HG03025 (cell line): ENCODE measurements around the gene KIAA1671.

Experiments used
- ATAC-seq: cut with Tn5 transposase; IDR thresholded peaks from one replicate; pipeline ENCODE4 v1.9.1; 2021; ENCODE audit warnings: mild to moderate bottlenecking, moderate library complexity; ENCODE audit not compliant: unreplicated experiment, low FRiP score

Gene KIAA1671

GRCh38 chr22:25032066-25032465 lies 79.5 kb downstream of the KIAA1671 start:
- ATAC-seq = no peak

- ATAC-seq = no peak
These were observed 83.2 kb downstream of the KIAA1671 start for GRCh38 chr22:25035715-25036114.

- no peak for ATAC-seq
These were observed 85.7 kb downstream of the KIAA1671 start for GRCh38 chr22:25038239-25038638.

- no peak for ATAC-seq
These were observed 86.3 kb downstream of the KIAA1671 start for GRCh38 chr22:25038771-25039170.

GRCh38 chr22:25039255-25039654 lies 86.7 kb downstream of the KIAA1671 start:
- no peak for ATAC-seq

GRCh38 chr22:25039754-25040153 lies 87.2 kb downstream of the KIAA1671 start:
- no peak for ATAC-seq

GRCh38 chr22:25045159-25045558 lies 92.6 kb downstream of the KIAA1671 start:
- no peak for ATAC-seq

- no peak for ATAC-seq
These were observed 95.6 kb downstream of the KIAA1671 start for GRCh38 chr22:25048071-25048470.

- no peak for ATAC-seq
These were observed 96.4 kb downstream of the KIAA1671 start for GRCh38 chr22:25048659-25049647.

GRCh38 chr22:25049770-25050169 lies 97.3 kb downstream of the KIAA1671 start:
- ATAC-seq = no peak

- no peak for ATAC-seq
These were observed 98.0 kb downstream of the KIAA1671 start for GRCh38 chr22:25050566-25050965.

- no peak for ATAC-seq
These were observed 98.6 kb downstream of the KIAA1671 start for GRCh38 chr22:25051073-25051472.

- ATAC-seq = no peak
These were observed 99.6 kb downstream of the KIAA1671 start for GRCh38 chr22:25051983-25052710.

GRCh38 chr22:25053153-25053805 lies 100.8 kb downstream of the KIAA1671 start:
- no peak for ATAC-seq

- no peak for ATAC-seq
These were observed 102.5 kb downstream of the KIAA1671 start for GRCh38 chr22:25054943-25055511.

GRCh38 chr22:25057013-25057881 lies 104.7 kb downstream of the KIAA1671 start:
- ATAC-seq = no peak

GRCh38 chr22:25059438-25059837 lies 106.9 kb downstream of the KIAA1671 start:
- no peak for ATAC-seq

- ATAC-seq = no peak
These were observed 108.1 kb downstream of the KIAA1671 start for GRCh38 chr22:25060522-25061071.

GRCh38 chr22:25061134-25061533 lies 108.6 kb downstream of the KIAA1671 start:
- ATAC-seq = no peak
